Muscle layer of colon (tissue), 2 donors: Measurements from ENCODE around the gene UNC13D.
"Not testable (repeated sequence)": the region's sequence is repeated elsewhere in the genome, so short reads cannot be mapped to it uniquely, and the experiment has no call there.

Experiments
- H3K27ac ChIP-seq: one replicate; pipeline ENCODE4 v1.7.0; 2013; ENCODE audit warnings: low read depth, mild to moderate bottlenecking, low read length, moderate library complexity
- H3K27me3 ChIP-seq, 2 donors: one replicate each; pipeline ENCODE4 v1.7.0; 2013; ENCODE audit warnings: low read length in 2 of 2, mild to moderate bottlenecking in 2 of 2; ENCODE audit not compliant: insufficient read depth in 2 of 2, control insufficient read depth in 1 of 2
- H3K36me3 ChIP-seq: one replicate; pipeline ENCODE4 v1.7.0; 2013; ENCODE audit warnings: mild to moderate bottlenecking, low read length; ENCODE audit not compliant: insufficient read depth
- H3K4me1 ChIP-seq: one replicate; pipeline ENCODE4 v1.7.0; 2013; ENCODE audit warnings: mild to moderate bottlenecking, low read length; ENCODE audit not compliant: insufficient read depth
- H3K4me3 ChIP-seq, 2 donors: one replicate each; pipeline ENCODE4 v1.7.0; 2013; ENCODE audit warnings: low read length in 2 of 2, low read depth in 1 of 2, mild to moderate bottlenecking in 1 of 2, moderate library complexity in 1 of 2
- H3K9ac ChIP-seq: one replicate; pipeline ENCODE4 v1.7.0; 2013; ENCODE audit warnings: low read length
- H3K9me3 ChIP-seq: one replicate; pipeline ENCODE4 v1.7.0; 2013; ENCODE audit warnings: mild to moderate bottlenecking, low read length
- donor health status: abdominal sarcoma.
- donor health status: Adenocarcinoma of cecum.

UNC13D gene

DNA sequence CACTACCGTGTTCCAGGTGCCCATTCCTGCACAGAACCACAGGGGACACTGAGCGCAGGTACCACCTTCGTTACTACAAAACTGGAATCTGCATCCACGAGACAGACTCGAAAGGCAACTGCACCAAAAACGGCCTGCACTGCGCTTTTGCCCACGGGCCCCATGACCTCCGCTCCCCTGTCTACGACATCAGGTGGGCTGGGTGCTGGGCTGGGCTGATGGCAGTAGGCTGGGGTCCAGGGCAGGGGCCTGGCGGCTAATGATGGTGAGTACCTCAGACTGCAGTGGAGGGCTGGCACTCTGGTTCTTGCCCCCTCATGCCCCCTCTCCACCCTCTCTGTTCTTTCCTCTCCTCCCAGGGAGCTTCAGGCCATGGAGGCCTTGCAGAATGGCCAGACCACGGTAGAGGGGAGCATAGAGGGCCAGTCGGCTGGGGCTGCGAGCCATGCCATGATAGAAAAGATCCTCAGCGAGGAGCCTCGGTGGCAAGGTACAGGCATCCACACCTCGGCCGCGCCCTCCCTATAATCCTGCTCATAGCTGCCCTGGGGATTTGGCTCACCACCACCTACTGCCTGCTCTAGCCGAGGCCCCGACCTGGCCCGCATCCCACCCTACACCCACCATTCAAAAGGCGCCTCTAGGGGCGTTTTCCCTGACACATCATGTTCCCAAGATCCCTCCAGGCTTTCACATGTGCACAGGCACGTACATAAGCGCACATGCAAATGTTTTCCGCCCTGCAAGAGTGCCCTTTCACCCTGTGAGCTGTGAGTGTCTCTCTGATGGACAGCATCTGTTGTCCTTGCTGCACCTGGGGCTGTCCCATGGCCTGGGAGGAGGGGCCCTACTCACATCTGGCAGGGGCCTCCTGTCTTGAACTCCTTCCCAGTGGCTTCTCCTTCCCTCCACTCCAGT lies 31.8 kb downstream of the UNC13D start:
- H3K36me3 ChIP-seq = peaks cover 64% of the 10 kb centered on the region
- H3K9me3 ChIP-seq = no peaks in the 10 kb centered on the region
- no peak overlapping the region for H3K4me3 ChIP-seq
- H3K9ac ChIP-seq = no peak overlapping the region
- no peak overlapping the region for H3K27ac ChIP-seq
- H3K27me3 ChIP-seq = no peaks in the 10 kb centered on the region
- H3K4me1 ChIP-seq = peaks cover 14% of the 10 kb centered on the region

DNA sequence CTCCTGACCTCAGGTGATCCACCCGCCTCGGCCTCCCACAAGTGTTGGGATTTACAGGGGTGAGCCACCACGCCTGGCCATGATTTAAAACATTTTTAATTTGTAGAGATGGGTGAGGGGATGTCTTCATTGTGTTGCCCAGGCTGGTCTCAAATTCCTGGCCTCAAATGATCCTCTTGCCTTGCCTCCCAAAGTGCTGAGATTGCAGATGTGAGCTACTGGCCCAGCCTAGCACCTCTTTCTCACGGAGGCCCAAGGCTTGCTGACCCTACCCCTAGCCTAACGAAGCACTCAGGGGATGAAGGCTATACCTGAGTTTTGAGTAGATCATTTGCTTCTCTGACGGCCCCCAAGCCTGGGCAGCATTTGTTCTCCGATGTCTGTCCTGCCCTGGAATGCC lies 33.0 kb downstream of the UNC13D start:
- peaks cover 14% of the 10 kb centered on the region for H3K4me1 ChIP-seq
- H3K4me3 ChIP-seq = no peak overlapping the region
- peaks cover 52% of the 10 kb centered on the region for H3K36me3 ChIP-seq
- H3K27ac ChIP-seq = no peak overlapping the region
- no peaks in the 10 kb centered on the region for H3K27me3 ChIP-seq
- no peaks in the 10 kb centered on the region for H3K9me3 ChIP-seq
- no peak overlapping the region for H3K9ac ChIP-seq

DNA sequence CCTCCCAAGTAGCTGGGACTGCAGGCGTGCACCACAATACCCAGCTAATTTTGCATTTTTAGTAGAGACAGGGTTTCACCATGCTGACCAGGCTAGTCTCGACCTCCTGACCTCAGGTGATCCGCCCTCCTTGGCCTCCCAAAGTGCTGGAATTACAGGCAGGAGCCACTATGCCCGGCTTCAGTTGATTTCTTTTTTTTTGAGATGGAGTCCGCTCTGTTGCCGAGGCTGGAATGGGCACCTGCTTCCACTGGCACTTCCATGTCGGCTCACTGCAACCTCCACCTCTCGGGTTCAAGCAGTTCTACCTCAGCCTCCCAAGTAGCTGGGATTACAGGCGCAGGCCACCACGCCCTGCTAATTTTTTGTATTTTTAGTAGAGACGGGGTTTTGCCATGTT lies 33.4 kb downstream of the UNC13D start:
- not testable (repeated sequence) for H3K9ac ChIP-seq, H3K27ac ChIP-seq, H3K4me3 ChIP-seq, H3K9me3 ChIP-seq, H3K27me3 ChIP-seq
- Histone ChIP-seq H3K4me1 (peaks cover 14% of the 10 kb centered on the region), H3K36me3 (peaks cover 49% of the 10 kb centered on the region)

DNA sequence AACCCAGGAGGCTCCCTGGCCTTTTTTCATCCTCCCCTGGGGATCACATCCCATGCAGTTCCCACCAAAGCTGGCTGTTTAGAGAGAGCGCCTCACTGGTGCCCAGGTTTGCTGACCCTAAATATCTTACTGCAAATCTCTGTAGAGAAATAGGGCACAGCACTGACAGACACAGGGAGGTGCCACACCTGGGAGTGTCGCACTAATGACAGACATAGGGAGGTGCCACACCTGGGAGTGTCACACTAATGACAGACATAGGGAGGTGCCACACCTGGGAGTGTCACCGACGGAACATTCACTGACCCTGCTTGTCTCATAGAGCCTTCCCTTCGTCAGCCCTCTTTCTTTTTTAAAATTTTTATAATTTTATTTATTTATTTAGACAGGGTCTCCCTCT lies 34.0 kb downstream of the UNC13D start:
- H3K27ac ChIP-seq = no peak overlapping the region
- H3K9ac ChIP-seq = no peak overlapping the region
- peaks cover 46% of the 10 kb centered on the region for H3K36me3 ChIP-seq
- H3K4me1 ChIP-seq = peaks cover 14% of the 10 kb centered on the region
- no peak overlapping the region for H3K4me3 ChIP-seq
- H3K27me3 ChIP-seq = no peaks in the 10 kb centered on the region
- H3K9me3 ChIP-seq = no peaks in the 10 kb centered on the region

DNA sequence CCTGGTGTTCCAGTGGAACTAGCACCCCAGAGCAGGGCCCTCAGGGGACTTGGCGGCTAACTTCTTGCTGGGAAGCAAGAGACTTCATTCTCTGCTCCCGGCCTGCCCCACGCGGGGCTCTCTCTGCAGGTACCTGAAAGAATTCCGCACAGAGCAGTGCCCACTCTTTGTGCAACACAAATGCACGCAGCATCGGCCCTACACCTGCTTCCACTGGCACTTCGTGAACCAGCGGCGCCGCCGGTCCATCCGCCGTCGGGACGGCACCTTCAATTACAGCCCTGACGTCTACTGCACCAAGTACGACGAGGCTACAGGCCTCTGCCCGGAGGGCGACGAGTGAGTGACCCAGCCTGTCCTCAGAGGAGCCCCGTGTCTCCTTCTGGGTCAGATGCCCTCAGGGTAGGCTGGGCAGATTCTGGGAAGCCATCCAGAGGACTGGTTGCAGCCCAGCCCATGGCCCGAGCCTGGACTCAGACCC lies 34.5 kb downstream of the UNC13D start:
- Histone ChIP-seq H3K4me3 (no peak overlapping the region), H3K9ac (no peak overlapping the region), H3K4me1 (peaks cover 14% of the 10 kb centered on the region), H3K36me3 (peaks cover 40% of the 10 kb centered on the region), H3K9me3 (no peaks in the 10 kb centered on the region), H3K27me3 (no peaks in the 10 kb centered on the region), H3K27ac (no peak overlapping the region)

DNA sequence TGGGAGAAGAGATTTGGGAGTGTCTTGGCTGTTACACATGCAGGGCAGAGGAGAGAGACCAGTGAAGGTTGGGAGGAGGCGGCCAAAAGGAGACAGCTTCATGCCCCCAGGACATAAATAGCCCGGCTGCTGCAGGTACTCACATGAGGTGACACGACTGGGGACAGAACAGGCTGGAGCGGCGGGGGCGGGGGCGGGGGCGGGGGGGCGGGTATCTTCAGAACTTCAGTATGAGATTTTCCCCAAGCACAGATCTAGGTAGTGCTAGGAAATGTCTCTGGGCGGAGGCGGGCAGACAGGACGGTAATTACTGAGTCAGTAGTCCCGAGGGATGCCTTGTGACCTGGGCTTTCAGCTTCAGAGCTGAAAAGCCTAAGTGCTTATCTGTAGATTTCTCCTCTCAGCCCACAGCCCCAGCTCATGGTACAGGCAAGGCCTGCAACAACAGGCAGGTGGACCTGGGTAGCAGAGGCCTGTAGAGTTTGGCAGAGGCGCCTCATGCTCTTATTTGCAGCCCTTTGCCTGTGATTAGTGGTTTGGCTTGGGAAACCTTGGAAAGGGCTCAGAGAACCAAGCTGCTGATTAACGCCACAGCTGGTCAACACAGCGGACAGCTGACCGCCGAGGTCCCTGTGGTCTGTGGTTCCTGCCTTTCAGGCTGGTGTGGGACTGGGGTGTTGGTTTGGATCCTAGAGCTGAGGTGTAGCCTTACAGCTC lies 35.1 kb downstream of the UNC13D start:
- H3K9ac ChIP-seq = no peak overlapping the region
- H3K36me3 ChIP-seq = peaks cover 37% of the 10 kb centered on the region
- no peaks in the 10 kb centered on the region for H3K27me3 ChIP-seq
- no peaks in the 10 kb centered on the region for H3K9me3 ChIP-seq
- no peak overlapping the region for H3K4me3 ChIP-seq
- peak overlapping the region; percentile 0 for H3K27ac ChIP-seq
- H3K4me1 ChIP-seq = peaks cover 14% of the 10 kb centered on the region

DNA sequence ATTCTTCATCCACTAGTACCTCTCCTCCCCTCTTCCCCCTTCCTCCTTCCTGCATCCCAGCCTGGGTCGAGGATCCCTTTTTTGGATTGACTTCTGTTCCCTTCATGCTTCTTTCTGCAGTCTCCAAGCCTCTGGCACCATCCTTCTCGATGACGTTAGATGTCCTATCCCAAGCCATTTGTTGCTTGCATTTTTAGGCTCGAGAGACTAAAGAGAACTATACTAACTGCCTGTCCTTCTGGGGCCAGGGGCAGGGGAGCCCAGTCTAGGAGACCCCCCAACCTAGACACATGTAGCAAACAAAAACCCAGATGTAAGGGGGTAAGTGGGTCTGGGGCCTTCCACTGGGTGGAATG lies 35.7 kb downstream of the UNC13D start:
- no peak overlapping the region for H3K27ac ChIP-seq
- peaks cover 33% of the 10 kb centered on the region for H3K36me3 ChIP-seq
- no peak overlapping the region for H3K4me3 ChIP-seq
- no peaks in the 10 kb centered on the region for H3K9me3 ChIP-seq
- no peak overlapping the region for H3K9ac ChIP-seq
- H3K4me1 ChIP-seq = peaks cover 14% of the 10 kb centered on the region
- H3K27me3 ChIP-seq = no peaks in the 10 kb centered on the region

DNA sequence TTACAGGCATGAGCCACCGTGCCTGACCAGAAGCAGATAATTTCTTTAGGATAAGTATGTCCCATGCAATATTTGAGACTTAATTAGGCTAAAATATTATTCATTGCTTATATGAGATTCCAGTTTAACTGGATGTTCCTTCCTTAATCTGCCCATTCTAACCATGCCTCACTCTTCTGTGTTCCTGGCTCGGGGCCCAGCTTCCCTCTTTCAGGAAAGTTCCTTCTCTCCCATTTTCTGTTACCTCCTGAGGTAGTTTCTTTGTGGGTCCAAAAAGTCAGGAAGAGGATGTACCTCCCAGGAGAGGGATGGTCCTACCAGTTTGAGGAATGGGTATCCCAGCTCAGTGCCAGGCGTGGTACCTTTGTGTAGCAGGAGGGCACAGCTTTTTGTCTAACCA lies 36.3 kb downstream of the UNC13D start:
- Histone ChIP-seq H3K36me3 (peaks cover 26% of the 10 kb centered on the region), H3K27ac (no peak overlapping the region), H3K27me3 (no peaks in the 10 kb centered on the region), H3K9me3 (no peaks in the 10 kb centered on the region), H3K4me1 (peaks cover 14% of the 10 kb centered on the region), H3K4me3 (no peak overlapping the region), H3K9ac (no peak overlapping the region)

DNA sequence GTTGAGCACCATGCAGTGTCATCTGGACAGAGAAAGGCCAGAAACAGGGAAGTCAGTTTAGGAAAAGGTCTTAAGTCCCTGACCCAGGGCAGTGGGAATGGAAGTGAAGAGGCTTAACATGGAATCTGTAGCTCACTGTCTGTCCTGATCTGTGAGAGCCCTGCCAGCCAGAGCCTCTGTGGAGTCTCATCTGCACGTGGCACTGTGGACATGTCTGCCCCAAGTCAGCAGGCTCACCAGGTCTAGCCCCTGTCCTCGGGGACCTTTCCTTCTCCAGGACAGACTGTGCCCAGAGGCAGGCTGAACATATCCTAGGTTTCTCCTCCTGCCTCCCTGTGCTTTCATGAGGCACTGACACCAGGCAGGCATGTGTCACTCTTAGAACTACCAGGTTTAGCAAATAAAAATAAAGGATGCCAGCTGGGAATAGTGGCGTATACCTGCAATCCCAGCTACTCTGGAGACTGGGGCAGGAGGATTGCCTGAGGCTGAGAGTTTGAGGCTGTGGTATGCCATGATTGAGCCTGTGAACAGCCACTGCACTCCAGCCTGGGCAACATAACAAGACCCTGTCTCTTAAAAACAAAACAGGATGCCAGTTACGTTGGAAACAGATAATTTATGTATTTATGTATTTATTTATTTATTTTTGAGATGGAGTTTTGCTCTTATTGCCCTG lies 37.2 kb downstream of the UNC13D start:
- H3K9ac ChIP-seq = no peak overlapping the region
- no peak overlapping the region for H3K27ac ChIP-seq
- no peaks in the 10 kb centered on the region for H3K9me3 ChIP-seq
- peaks cover 17% of the 10 kb centered on the region for H3K36me3 ChIP-seq
- no peaks in the 10 kb centered on the region for H3K27me3 ChIP-seq
- H3K4me3 ChIP-seq = no peak overlapping the region
- H3K4me1 ChIP-seq = peaks cover 14% of the 10 kb centered on the region

DNA sequence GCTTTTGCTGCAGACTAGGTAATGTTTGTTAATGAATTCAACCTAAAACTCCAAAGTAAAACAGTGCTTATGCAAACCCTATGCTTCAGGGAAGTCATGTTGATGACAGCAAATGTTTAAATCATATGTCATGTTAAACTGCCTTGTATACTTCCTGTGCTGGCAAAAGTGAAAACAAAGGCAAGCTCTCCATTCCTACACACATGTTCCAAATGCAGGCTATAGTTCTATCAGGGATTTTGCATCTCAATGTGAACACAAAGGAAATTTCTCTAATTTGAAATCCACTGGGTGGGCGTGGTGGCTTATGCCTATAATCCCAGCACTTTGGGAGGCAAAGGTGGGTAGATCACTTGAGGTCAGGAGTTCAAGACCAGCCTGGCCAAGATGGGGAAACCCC lies 40.3 kb downstream of the UNC13D start:
- Histone ChIP-seq H3K27ac (no peak overlapping the region), H3K4me1 (peaks cover 9% of the 10 kb centered on the region), H3K9me3 (no peaks in the 10 kb centered on the region), H3K36me3 (peaks cover 12% of the 10 kb centered on the region), H3K9ac (no peak overlapping the region), H3K27me3 (no peaks in the 10 kb centered on the region), H3K4me3 (no peak overlapping the region)

DNA sequence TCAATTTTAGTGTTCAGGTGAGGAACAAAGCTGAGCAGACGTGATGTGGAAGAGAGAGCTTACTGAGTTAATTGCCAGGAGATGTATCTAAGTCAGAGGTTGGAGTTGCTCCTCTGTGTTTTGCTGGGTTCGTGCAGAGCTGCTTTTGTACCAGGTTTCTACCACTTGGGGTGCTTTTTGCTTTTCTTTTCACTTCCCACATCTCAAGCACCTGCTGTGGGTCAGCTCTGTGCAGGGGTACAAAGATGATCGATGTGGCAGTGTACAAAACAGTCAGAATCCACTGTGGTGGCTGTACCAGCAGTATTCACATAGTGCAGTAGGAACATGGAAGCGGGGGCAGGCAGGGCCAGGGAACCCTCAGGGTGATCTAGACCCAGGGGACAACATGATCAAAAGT lies 44.8 kb downstream of the UNC13D start:
- no peaks in the 10 kb centered on the region for H3K9me3 ChIP-seq
- H3K9ac ChIP-seq = no peak overlapping the region
- H3K4me1 ChIP-seq = no peaks in the 10 kb centered on the region
- no peak overlapping the region for H3K4me3 ChIP-seq
- no peak overlapping the region for H3K27ac ChIP-seq
- H3K36me3 ChIP-seq = peaks cover 22% of the 10 kb centered on the region
- no peaks in the 10 kb centered on the region for H3K27me3 ChIP-seq
